ENCODE data around the gene B4GALNT1. TPM values are rescaled to one million over a fixed set of nuclear protein-coding genes. Genes with fewer than 3 reads are reported as not detected.
"Not testable (repeated sequence)": the region's sequence is repeated elsewhere in the genome, so short reads cannot be mapped to it uniquely, and the experiment has no call there.

The B4GALNT1 gene
- total and polyA plus RNA-seq, 9 of the 15 experiments (the other 6 are each of a cell fraction or from before 2014, with no cell fraction given), result 1.0 to 32.2 (median 9.8) TPM

- 62% methylated on average over 4 of the region's 4 CpGs for WGBS (ENCODE audit: insufficient coverage, low coverage, missing lambda C conversion rate)
Measured at GRCh38 chr12:57656408-57656807, 23.4 kb upstream of the B4GALNT1 start.

GRCh38 chr12:57655541-57656240 lies 22.7 kb upstream of the B4GALNT1 start:
- Histone ChIP-seq H3K4me1 (replicated peaks in 1 of 2; ENCODE audit: control insufficient read depth in 2 of 2, insufficient read depth in 2 of 2, low read length in 2 of 2) (peaks cover 4 to 6% of the 10 kb centered on the region in 2 experiments; a peak in 3 of 5 replicates), H4K20me1 (replicated peaks; ENCODE audit: control insufficient read depth, insufficient read depth, low read length) (no peaks in the 10 kb centered on the region), H3K36me3 (ENCODE audit: control insufficient read depth, insufficient read depth, low read length) (no peaks in the 10 kb centered on the region), H3K27me3 (ENCODE audit: control insufficient read depth in 2 of 2, insufficient read depth in 2 of 2, low read length in 2 of 2) (no peaks in the 10 kb centered on the region), H3K27ac (ENCODE audit: extremely low read depth, low read depth, low read length) (no peak overlapping the region), H3K9me3 (replicated peaks; ENCODE audit: control insufficient read depth, insufficient read depth, low read depth, low read length) (no peaks in the 10 kb centered on the region), H3K4me2 (ENCODE audit: insufficient read depth, low read length) (no peak overlapping the region), H3K9me1 (ENCODE audit: control insufficient read depth, insufficient read depth, low read length) (no peaks in the 10 kb centered on the region), H3K9ac (ENCODE audit: insufficient read depth in 1 of 2, low read depth in 2 of 2, low read length in 2 of 2) (no peak overlapping the region), H3K79me2 (ENCODE audit: control insufficient read depth, insufficient read depth, low read length) (no peaks in the 10 kb centered on the region), H3K4me3 (no peak overlapping the region), H2AFZ (ENCODE audit: low read depth, low read length) (no peak overlapping the region)
- in situ Hi-C loops (cut with MboI), result no loop called here
- DNase-seq (ENCODE audit: extremely low read depth in 1 of 4, low spot score in 3 of 4), result no peak
- ChIA-PET POLR2A (interaction anchor here (0.6 to 1.0 kb wide), 2 partner anchors 59 to 135 kb away, joined by 3 read pairs; partner anchors contain the start of gene DDIT3), CTCF (ENCODE audit: low intra/inter-chr PET ratio) (no interaction called here)
- BruUV-seq (replicated peaks), result no TSS peak
- 66% methylated on average over 19 of the region's 23 CpGs for WGBS (ENCODE audit: insufficient coverage, low coverage, missing lambda C conversion rate)
- intact Hi-C loops (cut with micrococcal nuclease), result no loop called here
- no peak for FAIRE-seq
- TF ChIP-seq NFATC3 (IDR thresholded peaks at IDR 0.05) (no peak), ZNF584 (CRISPR knock-in tag; IDR thresholded peaks at IDR 0.05; ENCODE audit: low read depth) (no peak), NCOR1 (IDR thresholded peaks at IDR 0.05) (no peak), BRF2 (IDR thresholded peaks at IDR 0.05; ENCODE audit: borderline replicate concordance, insufficient read depth, insufficient read length) (no peak), NFIX (CRISPR knock-in tag; IDR thresholded peaks at IDR 0.05; ENCODE audit: low read depth) (no peak), ELK1 (CRISPR knock-in tag; IDR thresholded peaks at IDR 0.05) (no peak)
- TF ChIP-seq, protein P1, sequence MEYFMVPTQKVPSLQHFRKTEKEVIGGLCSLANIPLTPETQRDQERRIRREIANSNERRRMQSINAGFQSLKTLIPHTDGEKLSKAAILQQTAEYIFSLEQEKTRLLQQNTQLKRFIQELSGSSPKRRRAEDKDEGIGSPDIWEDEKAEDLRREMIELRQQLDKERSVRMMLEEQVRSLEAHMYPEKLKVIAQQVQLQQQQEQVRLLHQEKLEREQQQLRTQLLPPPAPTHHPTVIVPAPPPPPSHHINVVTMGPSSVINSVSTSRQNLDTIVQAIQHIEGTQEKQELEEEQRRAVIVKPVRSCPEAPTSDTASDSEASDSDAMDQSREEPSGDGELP (CRISPR knock-in tag; IDR thresholded peaks at IDR 0.05; ENCODE audit: borderline replicate concordance), result no peak
- no peak for ATAC-seq

More at GRCh38 chr12:57656408-57656807, 23.4 kb upstream of the B4GALNT1 start:
- in situ Hi-C loops (cut with MboI); H3K9me3 ChIP-seq (replicated peaks; ENCODE audit: control insufficient read depth, insufficient read depth, low read depth, low read length); H3K36me3 ChIP-seq (ENCODE audit: control insufficient read depth, insufficient read depth, low read length); H3K4me1 ChIP-seq (replicated peaks in 1 of 2; ENCODE audit: control insufficient read depth in 2 of 2, insufficient read depth in 2 of 2, low read length in 2 of 2); H2AFZ ChIP-seq (ENCODE audit: low read depth, low read length); H3K27me3 ChIP-seq (ENCODE audit: control insufficient read depth in 2 of 2, insufficient read depth in 2 of 2, low read length in 2 of 2); ATAC-seq; H4K20me1 ChIP-seq (replicated peaks; ENCODE audit: control insufficient read depth, insufficient read depth, low read length); BruUV-seq (replicated peaks); H3K79me2 ChIP-seq (ENCODE audit: control insufficient read depth, insufficient read depth, low read length); H3K4me3 ChIP-seq; FAIRE-seq; H3K9ac ChIP-seq (ENCODE audit: insufficient read depth in 1 of 2, low read depth in 2 of 2, low read length in 2 of 2); intact Hi-C loops (cut with micrococcal nuclease); H3K27ac ChIP-seq (ENCODE audit: extremely low read depth, low read depth, low read length); CTCF ChIA-PET (ENCODE audit: low intra/inter-chr PET ratio); H3K9me1 ChIP-seq (ENCODE audit: control insufficient read depth, insufficient read depth, low read length); H3K4me2 ChIP-seq (ENCODE audit: insufficient read depth, low read length); DNase-seq (ENCODE audit: extremely low read depth in 1 of 4, low spot score in 3 of 4): not testable (repeated sequence)
- POLR2A ChIA-PET, result interaction anchor here (0.6 to 1.0 kb wide), 4 partner anchors 18 to 136 kb away, joined by 3 to 4 read pairs (median 4); partner anchors contain the start of gene DDIT3
- TF ChIP-seq ZNF316 (IDR thresholded peaks at IDR 0.05), result peak; percentile 29; the same call in 1 of the 2 replicates
- TF ChIP-seq NFYB (IDR thresholded peaks at IDR 0.05; ENCODE audit: extremely low read depth, insufficient read length), result peak; percentile 68
